ENCODE data around the gene CBX4. TPM values are rescaled to one million over a fixed set of nuclear protein-coding genes. Genes with fewer than 3 reads are reported as not detected.

The CBX4 gene
- total RNA-seq, 1 donor from 2014 or later, result 38.7 TPM

DNA sequence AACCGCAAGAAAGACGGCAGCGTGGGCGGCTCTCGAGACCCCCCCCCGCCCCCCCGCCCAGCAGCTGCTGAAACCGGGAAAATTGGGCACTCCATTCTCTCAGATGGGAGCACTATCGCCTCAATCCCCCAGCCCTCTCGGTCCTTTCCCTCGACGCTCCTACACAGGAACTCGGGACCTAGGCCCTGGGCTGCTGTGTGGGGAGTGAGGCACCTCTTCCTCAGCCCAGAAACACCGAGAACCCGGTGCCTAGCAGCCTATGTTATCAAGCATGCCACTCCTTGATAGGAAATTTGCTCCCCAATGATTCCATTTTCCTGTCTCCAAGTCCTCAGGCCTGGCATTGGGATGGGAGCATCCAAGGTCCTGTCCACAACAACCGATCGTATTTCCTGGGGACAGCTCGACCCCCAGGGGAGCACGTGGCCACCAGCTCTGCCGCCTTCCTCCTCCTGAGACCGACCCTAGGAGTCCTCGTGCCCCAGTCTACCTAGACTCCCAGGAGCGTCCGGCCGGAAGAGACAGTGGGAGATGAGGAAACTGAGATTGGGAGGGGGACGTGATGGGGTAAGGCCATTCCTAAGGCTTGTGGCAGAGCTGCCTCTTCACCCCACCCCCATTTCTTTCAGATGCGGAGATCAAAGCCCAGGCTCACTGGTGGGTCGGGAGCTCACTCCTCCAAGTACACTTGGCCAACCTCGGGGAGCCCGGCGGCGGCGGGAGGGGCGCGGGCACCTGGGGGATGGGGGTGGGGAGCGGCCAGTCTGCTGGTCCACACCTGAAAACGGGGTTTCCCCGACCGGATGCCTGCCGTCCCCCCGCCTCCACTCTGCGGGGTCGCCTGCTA is 24.9 kb downstream of the CBX4 start:
- intact Hi-C loops (cut with micrococcal nuclease), result no loop called here

DNA sequence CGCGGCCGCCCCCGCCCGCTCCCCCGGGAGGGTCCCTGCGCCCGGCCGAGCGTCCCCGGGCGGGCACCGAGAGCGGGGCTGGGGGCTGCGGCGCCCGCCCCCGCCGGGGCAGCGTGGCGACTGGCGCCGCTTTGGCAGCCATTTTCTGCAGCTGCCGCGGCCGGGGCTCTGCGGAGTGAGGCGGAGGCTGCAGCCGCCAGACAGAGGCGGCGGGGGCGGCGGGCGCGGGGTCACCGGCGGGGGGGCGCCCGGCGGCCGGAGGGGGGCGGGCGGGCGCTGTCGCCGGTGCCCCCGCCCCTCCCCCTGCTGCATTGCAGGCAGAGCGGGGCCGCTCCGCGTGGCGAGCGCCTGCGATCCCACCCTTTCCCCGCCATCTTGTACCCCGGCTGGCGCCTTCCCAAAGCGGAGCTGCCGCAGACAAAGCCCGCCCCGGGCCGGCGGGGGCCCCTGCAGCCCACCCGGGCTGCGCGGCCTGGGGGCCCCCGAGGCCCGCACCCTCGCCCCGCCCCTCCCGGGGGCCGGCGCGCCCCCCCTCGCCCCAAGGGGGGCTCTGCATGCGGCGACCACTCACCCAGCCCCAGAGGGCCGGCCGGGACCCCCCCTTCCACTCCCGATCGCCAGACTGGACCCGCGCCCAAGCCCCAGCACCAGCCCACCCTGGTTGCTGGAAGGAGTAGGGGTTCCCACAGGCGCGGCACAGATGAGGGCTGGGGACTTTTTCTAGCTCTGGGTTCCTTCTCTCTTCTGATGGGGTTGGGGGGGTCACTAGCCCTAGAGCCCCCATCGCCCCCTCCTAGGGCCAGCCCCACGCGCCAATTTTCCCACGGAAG is 25.7 kb downstream of the CBX4 start:
- intact Hi-C loops (cut with micrococcal nuclease), result no loop called here

DNA sequence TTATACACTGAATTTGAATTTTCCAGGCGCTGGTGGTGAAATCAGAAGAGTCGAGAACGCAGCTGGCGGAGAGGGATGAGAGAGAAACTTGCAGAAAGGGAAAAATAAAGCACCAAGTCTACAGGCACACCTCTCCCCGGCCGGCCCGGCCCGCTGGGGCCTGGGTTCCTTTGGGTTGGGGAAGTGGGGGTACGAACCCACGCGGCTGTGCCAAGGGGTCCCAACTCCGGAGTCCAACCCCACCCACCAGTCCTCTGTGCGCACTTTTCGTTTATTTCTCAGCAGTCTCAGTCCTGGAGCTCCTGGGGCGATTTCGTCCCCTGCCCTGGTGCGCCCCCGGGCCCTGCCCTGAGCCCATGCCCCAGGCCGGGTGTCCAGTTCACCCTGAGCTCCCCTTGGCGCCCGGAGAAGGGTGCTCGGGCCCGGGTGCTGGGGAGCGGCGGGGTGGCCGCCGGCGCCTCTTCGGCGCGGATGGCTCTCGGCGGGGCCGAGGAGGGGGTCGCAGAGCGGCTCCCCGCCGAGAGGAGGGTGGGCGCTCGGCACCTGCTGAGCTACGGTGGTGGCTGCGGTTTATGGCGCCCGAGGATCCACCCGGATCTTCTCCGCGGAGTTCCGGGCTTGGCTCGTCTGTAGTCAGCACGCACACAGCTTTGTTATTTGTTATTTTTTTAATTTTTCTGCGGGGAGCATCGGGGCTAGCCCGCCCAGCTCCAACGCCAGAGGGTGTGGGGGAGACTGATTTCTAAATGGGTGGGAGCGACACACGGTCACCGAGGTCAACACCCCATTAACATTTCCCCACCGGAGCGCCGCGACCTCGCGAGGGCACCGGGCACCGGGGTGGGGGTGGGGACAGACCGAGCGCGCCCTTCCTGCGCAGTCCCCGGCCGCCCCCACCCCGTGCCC is 26.6 kb downstream of the CBX4 start:
- intact Hi-C loops (cut with micrococcal nuclease), result no loop called here

DNA sequence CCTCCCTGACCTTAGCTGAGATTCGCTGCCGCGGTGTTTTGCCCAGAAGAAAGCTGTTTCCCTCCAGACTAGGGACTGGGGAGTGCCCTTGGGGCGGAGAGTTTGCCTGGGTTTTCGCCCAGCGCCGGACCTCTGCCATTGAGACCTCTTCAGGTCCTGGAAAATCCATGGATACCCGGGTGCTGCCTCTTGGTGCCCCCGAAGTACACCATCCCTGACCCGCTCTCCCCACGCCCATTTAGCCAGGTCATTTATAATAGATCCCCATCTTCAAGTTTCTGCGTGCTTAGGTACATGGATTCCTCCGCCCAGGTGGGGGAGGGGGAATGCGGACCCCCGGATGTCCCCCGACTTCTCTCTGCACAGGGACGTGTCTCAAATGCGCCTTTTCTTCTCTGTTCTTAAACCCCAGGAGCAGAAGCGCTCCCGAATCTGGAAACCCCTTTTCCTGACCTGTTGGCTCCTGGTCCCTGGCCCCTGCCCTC is 27.3 kb downstream of the CBX4 start:
- intact Hi-C loops (cut with micrococcal nuclease), result loop anchor here (2.0 kb wide), 1 partner anchor 65 kb away; no protein-coding TSS in a partner anchor

DNA sequence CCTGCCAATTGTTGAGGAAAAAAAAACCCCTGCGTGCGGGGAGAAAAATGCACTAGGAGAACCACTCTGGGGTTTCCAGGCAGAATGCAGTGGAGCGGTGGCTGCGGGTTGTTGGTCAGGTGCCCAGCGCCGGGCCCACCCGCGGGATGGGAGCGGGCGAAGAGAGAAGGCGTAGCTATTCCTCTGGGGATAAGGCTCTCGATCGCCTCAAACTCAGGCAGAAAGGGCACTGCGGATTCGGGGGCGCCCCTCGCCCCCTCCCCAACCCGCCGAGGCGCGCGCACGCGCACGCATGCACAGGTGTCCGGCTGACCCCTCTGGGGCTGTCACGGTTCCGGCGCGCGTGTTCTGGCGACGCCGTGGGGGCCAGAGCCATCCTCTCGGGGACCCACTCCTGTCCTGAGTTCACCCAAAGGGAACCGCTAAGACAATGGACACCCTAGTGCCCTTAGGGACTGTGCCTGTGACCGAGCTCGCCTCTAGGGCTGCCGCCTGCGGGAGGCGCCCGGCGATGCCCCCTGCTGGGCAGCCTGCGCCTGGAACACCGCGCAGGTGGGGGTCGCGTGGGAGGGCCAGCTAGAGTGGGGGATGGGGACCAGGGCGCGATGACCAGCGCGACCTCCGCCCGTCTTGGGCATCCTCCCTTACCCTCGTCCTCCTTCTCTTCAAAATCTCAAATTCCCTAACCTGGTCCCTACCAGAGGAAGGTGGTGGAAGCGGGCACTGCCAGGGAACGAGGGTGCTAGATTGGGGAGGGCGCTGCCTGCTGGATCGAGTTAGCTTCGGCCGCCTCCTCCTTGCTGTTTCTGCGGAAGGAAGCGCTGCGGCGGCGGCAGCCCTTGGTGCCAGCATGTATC is 28.0 kb downstream of the CBX4 start:
- intact Hi-C loops (cut with micrococcal nuclease), result loop anchor here (2.0 kb wide), 1 partner anchor 64 kb away; no protein-coding TSS in a partner anchor

DNA sequence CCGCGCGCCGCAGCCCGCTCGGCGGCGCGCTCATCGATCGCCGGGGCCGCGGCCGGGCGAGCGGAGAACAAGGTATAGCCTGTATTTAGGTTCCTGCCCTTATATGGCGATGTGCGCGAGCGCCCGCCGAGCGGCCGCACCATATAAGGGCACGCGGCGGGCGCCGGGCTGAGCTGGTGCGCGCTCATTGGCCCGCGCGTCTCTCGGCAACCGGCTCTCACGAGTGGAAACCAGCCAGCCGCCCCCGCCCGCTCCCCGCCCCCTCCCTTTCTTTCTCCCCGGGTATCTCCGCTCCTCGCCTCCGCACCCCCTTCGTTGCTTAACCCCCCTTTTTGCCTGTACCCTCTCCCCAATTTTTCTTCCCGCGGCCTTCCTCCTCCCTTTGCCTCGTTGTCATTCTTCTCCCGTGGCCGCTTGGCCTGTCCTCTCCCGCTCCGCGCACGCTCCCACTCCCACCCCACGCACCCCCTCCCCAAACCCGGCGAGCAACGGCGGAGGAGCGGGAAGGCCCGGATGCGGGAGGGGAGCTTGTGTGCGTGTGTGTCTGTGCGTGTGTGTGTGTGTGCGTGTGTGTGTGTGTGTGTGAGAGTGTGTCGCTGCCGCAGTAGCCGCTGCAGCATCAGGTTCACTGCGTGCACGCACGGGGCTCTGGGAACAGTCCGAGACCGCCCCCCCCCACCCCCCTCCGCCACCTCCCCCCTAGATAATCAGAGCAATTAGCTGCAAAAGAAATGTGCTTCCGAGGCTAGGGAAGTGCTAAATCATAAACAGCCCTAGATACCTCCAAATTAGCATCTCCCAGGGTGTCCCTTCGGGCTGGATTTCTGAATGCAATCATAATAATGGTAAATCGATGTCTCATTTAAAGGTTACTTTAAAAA is 28.9 kb downstream of the CBX4 start:
- intact Hi-C loops (cut with micrococcal nuclease), result loop anchor here (1.0 to 2.0 kb wide), 4 partner anchors 13 to 187 kb away; partner anchors contain the start of genes CBX4 and CBX8

DNA sequence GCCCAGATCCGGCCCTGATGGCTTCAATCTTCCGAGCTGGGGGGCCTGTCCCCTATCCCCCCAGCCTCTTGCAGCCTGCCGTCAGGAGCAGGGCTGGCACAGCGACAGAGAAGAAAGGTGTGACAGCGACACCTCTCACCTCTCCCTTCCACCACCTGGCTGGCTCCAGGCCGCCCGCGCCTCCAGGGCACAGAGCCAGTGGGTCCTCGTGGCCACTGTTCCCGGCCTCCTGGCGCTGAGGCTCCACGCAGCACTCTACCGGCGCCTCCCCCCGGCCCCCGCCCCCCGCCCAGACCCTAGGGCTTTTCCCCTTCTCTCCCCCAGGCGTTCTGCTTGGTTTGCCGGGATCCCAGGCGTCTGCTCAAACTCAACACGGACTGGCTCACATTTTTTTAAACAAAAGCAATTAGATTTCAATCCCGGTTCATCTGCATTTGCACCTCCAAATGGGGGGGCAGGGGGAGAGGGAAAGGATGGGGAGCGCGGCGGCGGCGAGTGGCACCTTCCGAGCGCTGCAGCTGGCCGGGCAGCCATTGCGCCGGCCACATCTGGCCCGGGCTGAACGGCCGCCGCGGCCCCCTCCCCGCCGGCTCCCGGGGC is 29.6 kb downstream of the CBX4 start:
- intact Hi-C loops (cut with micrococcal nuclease), result loop anchor here (1.0 to 2.0 kb wide), 4 partner anchors 12 to 188 kb away; partner anchors contain the start of genes CBX4 and CBX8

DNA sequence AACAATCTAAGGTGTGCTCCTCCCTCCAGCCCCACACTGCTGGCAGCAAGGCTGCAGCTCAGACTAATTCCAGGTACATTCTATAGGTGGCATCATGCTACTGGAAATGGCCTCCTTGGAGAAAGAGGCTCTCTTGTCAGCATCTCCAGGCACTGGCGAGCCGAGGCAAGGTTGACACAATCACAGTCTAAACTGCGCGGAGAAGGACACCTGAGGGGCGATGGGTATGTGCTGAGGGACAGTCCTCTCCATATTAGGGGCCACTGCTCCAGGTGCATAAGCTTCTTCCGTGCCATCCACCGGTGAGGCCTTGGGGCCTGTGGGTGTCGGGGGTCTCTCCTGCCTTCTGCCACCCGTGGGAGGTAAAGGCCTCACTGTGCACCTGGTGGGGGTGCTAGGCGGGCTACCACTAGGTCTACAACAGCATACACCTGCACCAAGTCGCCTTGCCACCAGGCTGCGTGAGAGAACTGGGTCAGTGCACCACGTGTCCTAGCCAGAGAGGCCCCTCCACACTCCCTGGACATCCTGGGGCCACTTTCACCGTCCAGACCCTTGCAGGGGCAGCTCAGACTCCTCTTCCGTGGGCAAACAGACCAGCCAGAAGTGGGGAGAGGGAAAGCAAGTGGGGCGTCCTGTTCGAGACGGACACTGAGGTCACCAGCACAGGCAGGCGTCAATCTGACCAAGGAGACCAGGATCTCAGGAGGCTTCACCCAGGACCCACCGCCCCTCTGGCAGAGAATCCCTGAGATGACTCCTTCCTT is 30.3 kb downstream of the CBX4 start:
- intact Hi-C loops (cut with micrococcal nuclease), result loop anchor here (1.0 kb wide), 3 partner anchors 107 to 182 kb away; no protein-coding TSS in a partner anchor

DNA sequence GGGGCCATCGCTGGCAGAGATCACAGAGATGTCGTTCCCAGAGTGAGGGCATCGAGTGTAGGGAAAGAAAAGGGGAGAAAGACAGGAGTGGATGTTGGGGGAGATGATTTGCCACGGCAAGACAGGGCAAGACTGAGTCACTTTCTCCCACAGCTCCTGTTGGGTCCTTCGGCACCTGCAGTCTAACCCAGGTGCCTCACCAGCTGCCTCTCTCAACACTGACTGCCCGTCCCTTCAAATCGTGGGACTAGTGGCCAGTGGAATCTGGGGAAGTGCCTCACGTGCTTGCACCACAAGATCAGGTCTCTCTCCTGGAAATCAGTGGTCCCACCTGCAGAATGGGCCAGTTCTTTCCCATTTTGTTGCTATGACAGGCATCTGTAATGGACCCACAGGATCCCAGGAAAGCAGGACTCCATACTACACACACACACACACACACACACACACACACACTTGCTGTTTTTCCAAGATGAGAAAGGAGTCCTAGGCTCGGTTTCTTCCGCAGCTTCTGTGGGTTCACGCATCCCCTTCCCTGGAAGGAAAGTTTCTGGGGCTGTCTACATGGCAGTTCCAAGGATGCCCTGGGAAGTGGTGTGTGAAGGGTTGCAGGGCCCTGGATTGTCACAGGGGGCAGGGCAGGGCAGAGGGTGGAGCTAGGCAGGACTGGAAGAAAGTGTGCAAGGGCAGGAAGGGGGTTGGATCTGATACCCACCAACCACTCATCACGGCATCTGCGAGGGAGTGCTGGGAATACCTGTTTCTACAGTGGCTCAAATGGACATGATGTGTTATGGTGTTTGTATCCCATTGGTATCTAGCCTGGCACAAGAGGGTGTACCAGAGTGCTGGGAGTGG is 32.1 kb downstream of the CBX4 start:
- intact Hi-C loops (cut with micrococcal nuclease), result no loop called here

DNA sequence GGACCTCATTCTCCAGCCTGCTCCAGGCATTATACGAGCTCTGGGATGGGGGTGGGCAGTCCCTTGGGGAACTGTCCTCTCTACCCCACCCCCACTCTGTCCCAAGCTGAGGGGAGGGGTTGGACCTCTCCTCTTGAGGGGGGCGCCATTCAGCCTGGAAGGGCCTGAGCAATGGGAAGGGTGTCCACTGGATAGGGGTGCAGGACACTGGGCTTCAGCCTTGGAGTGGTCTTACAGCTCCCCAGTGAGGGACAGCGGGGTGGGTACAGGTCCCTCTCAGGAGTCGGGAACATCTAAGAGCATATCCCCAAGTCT is 32.8 kb downstream of the CBX4 start:
- intact Hi-C loops (cut with micrococcal nuclease), result no loop called here

DNA sequence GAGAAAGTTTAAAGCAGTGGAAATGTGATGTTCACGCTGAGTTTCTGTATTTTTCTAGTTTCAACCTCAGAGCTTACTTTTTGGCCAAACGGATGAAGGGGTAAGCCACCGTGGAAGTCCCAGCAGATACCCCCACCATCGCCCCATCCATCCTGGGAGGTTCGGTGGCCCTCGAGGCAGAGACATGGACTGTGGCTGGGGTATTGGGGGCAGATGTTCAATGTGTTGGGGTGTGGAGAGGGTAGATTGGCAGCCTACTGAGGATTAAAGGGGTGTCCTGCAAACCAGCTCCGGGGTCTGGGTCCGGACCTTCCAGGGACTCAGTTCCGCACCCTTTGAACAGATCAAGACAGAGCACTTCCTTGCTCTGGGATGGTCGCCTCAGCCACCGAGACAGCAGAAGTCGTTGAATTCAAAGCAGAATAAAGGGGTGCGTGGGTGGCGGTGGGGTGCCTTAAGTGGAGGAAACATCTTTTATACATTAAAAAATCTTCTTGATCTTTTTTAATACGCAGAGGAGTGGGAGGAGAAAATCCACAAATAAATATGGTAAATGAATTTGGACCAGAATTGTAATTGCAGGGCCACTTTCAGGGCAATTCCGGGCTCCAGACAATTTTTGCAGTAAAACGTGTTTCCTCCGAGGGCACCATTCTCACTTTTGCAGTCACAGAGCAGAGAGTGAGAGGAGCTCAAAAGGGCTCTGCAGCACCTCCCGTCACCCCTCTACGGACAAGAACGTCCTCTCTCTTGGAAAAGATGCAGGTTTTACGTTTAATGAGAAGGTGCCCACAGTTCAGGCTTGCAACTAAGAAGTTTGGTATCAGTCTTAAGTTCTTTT is 34.2 kb downstream of the CBX4 start:
- intact Hi-C loops (cut with micrococcal nuclease), result loop anchor here (5.0 kb wide), 1 partner anchor 1592 kb away; the partner anchor contains the start of gene BAHCC1

DNA sequence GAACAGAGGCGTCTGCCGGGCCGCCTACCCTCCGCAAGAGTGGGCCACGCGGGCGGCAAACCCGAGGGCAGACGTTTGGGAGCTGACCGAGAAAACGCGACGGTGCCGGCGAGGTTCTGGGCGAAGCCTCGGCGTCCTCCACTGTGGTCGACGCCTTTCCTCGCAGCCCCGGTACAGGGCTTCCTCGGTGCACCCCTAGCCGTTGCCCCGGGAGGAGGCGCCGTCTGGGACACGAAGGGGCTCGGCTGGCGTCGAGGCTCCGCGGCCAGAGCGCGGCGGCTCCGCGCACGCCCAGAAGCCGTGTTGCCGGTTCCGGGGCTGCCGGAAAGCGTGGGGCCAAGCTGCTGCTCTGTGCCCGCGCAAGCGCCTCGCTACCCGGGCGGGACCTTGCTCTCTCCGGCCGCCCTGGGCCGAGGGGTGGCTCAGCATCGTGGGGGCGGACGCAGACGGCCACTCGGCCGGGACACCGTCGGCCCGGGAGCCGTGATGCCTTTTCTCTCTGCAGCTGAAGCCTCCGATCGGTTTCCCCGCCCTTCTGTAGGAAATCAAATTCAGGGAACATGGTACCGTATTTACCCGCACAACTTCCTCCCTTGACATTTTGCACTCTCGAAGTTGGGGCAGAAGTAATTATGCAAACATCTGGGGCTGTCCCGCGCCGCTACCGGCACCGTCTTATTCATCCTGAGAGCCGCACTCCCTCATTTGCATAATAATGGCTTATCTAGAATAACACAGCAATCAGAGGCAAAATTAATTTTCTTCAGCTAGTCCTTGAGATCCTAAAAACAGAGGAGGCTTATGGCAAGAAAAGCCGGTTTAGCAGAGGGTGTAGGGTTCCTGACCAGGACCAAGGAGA is 35.0 kb downstream of the CBX4 start:
- intact Hi-C loops (cut with micrococcal nuclease), result loop anchor here (5.0 kb wide), 1 partner anchor 1593 kb away; the partner anchor contains the start of gene BAHCC1

DNA sequence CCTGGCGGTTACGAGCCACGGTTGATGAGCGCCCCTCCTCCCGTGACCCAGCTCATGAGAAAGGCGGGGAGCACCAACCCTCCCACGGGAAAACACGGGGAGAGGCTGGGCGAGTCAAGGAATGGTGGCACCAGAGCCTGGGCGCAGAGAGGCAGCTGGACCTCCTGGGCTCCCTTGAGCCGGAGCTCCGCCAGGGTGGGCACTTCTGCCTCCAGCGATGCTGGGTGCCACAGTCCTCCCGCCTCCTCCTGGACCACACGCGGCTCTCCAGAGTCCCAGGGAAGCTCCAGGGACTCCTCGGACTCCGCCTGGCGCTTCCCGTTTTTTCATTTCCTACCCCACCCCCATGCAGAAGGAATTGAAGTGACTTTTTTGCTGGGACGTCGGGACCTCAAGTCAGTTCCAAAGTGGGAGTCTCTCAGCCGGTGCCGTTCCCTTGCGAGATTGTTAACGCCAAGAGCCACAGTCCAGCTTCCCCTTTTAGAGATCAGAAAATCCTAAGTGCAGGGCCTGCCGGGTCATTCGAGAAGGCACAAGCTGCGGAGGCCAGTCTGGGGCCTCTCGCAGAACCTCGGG is 35.7 kb downstream of the CBX4 start:
- intact Hi-C loops (cut with micrococcal nuclease), result loop anchor here (5.0 kb wide), 1 partner anchor 1594 kb away; the partner anchor contains the start of gene BAHCC1

DNA sequence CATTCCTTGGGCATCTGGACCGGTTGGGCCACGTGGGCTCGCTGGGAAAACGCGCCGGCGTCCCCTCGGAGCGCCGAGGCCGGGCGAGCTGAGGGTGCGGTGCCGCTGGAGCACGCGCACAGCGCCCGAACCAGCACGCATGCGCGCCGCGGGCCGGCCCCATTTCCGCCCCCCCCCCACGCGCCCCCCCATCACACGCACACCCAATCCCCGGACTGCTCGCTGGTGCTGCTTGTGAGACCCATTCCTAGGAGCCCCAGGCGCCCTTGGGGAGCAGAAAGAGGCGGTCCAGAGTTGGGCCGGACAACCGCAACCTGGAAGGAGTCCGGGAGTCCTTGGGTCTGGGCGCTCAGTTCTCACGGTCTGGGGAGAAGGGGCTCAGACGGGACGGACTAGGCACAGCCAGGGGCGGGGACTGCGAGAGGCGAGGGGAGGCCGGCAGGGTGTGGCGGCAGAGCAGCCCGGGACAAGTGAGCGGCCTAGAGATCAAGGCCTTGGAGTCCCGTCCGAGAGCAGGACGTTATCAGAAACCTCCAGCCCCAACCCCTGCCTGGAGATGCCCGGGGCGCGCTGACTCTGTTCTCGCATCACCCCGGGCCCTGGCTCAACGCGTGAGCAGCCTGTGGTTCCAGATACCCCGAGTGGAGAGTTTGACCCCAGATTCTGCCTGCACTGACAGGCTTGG is 36.4 kb downstream of the CBX4 start:
- intact Hi-C loops (cut with micrococcal nuclease), result loop anchor here (5.0 kb wide), 1 partner anchor 1594 kb away; the partner anchor contains the start of gene BAHCC1
